Measurements from ENCODE around the gene NME8.

NME8 gene

DNA sequence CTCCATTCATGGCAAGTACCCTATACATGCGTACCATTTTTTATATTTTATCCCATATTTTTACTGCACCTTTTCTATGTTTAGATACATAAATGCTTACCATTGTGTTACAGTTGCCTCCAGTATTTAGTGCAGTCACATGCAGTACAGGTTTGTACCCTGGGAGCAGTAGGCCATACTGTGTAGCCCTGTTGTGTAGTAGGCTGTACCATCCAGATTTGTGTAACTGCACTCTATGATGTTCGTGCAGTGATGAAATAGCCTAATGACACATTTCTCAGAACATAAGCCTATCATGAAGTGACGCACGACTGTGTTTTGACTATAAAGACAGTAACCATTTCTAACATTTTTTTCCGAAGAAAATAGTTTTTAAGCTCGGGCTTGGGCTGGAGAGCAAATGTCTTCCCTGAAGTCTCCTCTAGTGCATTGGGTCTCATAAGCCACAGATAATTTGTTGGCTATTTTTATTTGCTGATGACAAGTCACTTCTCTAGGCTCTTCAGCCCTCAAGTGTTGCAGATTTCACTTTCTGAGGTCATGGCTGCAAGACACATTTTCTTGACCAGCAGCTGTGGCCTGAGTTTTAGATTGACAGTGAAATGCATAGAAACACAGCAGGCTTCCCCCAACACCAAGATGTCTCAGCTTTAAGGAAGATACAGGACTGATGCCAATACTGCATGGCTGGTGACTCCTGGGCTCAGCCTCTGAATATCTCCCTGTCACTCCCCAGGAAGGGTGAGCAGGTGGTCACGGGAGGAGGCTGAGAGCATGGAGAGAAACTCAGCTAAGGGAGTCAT is 98.9 kb downstream of the NME8 start:
- peaks cover 8% of the 10 kb centered on the region for H3K4me1 ChIP-seq (ENCODE audit: control insufficient read depth, insufficient read depth, low read depth, low read length)
- no peak overlapping the region for H2BK12ac ChIP-seq (ENCODE audit: low read length in 2 of 2)
- 93% methylated on average over 7 of the region's 7 CpGs for WGBS
- no peak overlapping the region for H3K27ac ChIP-seq (ENCODE audit: low read length, poor library complexity, severe bottlenecking)
- H3K9ac ChIP-seq (ENCODE audit: low read length): no peak overlapping the region
- H3K23ac ChIP-seq (ENCODE audit: low read length in 2 of 2): no peak overlapping the region
- no peak overlapping the region for H2BK5ac ChIP-seq (ENCODE audit: low read depth, low read length, poor library complexity, severe bottlenecking)
- no peak overlapping the region for H2AK5ac ChIP-seq (ENCODE audit: low read length, severe bottlenecking)
- no peak overlapping the region for H3K14ac ChIP-seq (ENCODE audit: low read length in 2 of 2)
- peak overlapping the region; percentile 39 for H4K8ac ChIP-seq (ENCODE audit: low read length)
- no peak overlapping the region for H3K4me3 ChIP-seq (ENCODE audit: insufficient read depth in 1 of 2, low read depth in 1 of 2, low read length in 2 of 2)
- no peaks in the 10 kb centered on the region for H3K9me3 ChIP-seq (ENCODE audit: control insufficient read depth, low read length)
- H2BK120ac ChIP-seq (ENCODE audit: low read depth, low read length): no peak overlapping the region
- no peak overlapping the region for H2BK15ac ChIP-seq (ENCODE audit: low read depth, poor library complexity, severe bottlenecking)
- no peak overlapping the region for H3K4ac ChIP-seq (ENCODE audit: low read depth in 1 of 2, low read length in 2 of 2)
- no peaks in the 10 kb centered on the region for H3K27me3 ChIP-seq (ENCODE audit: control insufficient read depth in 1 of 2, insufficient read depth in 1 of 2, low read length in 2 of 2)
- H4K91ac ChIP-seq (ENCODE audit: low read length): no peak overlapping the region
- no peak overlapping the region for H3K18ac ChIP-seq (ENCODE audit: low read depth in 1 of 2, low read length in 2 of 2)
- H3K79me1 ChIP-seq (replicated peaks; ENCODE audit: low read length, poor library complexity, severe bottlenecking): peaks cover 7% of the 10 kb centered on the region
- no peak overlapping the region for H2AFZ ChIP-seq (ENCODE audit: low read depth, low read length)
- H3K36me3 ChIP-seq (ENCODE audit: control insufficient read depth in 1 of 2, insufficient read depth in 2 of 2, low read depth in 1 of 2, low read length in 2 of 2): peaks cover 0 to 33% of the 10 kb centered on the region in 2 experiments
- no peak overlapping the region for H3K4me2 ChIP-seq (ENCODE audit: low read length, poor library complexity, severe bottlenecking)
- no peak for DNase-seq

DNA sequence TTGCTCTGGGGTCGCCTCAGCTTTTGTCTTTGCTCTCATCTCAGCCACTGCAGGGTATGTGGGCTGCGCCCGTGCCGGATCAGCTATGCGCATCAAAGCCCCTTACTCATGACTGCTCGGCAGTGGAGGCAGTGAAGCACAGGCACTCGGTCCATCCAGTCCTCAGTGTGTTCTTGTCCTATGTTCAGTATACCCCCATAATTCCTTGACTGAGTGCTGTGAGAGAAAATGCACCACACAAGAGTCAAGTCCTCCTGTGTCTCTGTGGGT is 99.5 kb downstream of the NME8 start:
- Histone ChIP-seq H2BK120ac (ENCODE audit: low read depth, low read length) (no peak overlapping the region), H3K14ac (ENCODE audit: low read length in 2 of 2) (no peak overlapping the region), H3K9ac (ENCODE audit: low read length) (no peak overlapping the region), H2BK15ac (ENCODE audit: low read depth, poor library complexity, severe bottlenecking) (no peak overlapping the region), H2AK5ac (ENCODE audit: low read length, severe bottlenecking) (no peak overlapping the region), H3K79me1 (replicated peaks; ENCODE audit: low read length, poor library complexity, severe bottlenecking) (peaks cover 7% of the 10 kb centered on the region), H3K18ac (ENCODE audit: low read depth in 1 of 2, low read length in 2 of 2) (no peak overlapping the region), H3K27ac (ENCODE audit: low read length, poor library complexity, severe bottlenecking) (no peak overlapping the region), H2AFZ (ENCODE audit: low read depth, low read length) (no peak overlapping the region), H3K4ac (ENCODE audit: low read depth in 1 of 2, low read length in 2 of 2) (no peak overlapping the region), H3K4me2 (ENCODE audit: low read length, poor library complexity, severe bottlenecking) (no peak overlapping the region), H3K36me3 (ENCODE audit: control insufficient read depth in 1 of 2, insufficient read depth in 2 of 2, low read depth in 1 of 2, low read length in 2 of 2) (peaks cover 0 to 37% of the 10 kb centered on the region in 2 experiments), H3K4me3 (ENCODE audit: insufficient read depth in 1 of 2, low read depth in 1 of 2, low read length in 2 of 2) (no peak overlapping the region), H3K4me1 (ENCODE audit: control insufficient read depth, insufficient read depth, low read depth, low read length) (peaks cover 7% of the 10 kb centered on the region), H3K27me3 (ENCODE audit: control insufficient read depth in 1 of 2, insufficient read depth in 1 of 2, low read length in 2 of 2) (no peaks in the 10 kb centered on the region), H2BK5ac (ENCODE audit: low read depth, low read length, poor library complexity, severe bottlenecking) (no peak overlapping the region), H3K23ac (ENCODE audit: low read length in 2 of 2) (no peak overlapping the region), H2BK12ac (ENCODE audit: low read length in 2 of 2) (no peak overlapping the region), H4K91ac (ENCODE audit: low read length) (no peak overlapping the region), H4K8ac (ENCODE audit: low read length) (peak overlapping the region; percentile 39), H3K9me3 (ENCODE audit: control insufficient read depth, low read length) (no peaks in the 10 kb centered on the region)
- no peak for DNase-seq
- WGBS: 83% methylated on average over 7 of the region's 7 CpGs
